H9 (cell line): Measurements from ENCODE around the gene ERCC6L. TPM values are rescaled to one million over a fixed set of nuclear protein-coding genes. Genes with fewer than 3 reads are reported as not detected.
A peak's percentile ranks its signal among the peaks of the same experiment; 100 is the strongest.

Source experiments
- DNase-seq: peaks from one replicate; pipeline ENCODE4 v3.0.0-alpha.2; 2017
- H2AFZ ChIP-seq: one replicate; pipeline ENCODE4 v1.6.1; 2013; ENCODE audit warnings: mild to moderate bottlenecking, low read length, control low read depth, moderate library complexity
- H2AK5ac ChIP-seq: 2 replicates; pipeline ENCODE4 v1.6.1; 2013; ENCODE audit warnings: low read length, control low read depth, mixed read lengths; ENCODE audit not compliant: insufficient read length
- H2BK120ac ChIP-seq: one replicate; pipeline ENCODE4 v1.6.1; 2013; ENCODE audit warnings: low read depth, mild to moderate bottlenecking, low read length, control low read depth, inconsistent platforms; ENCODE audit not compliant: poor library complexity, severe bottlenecking
- H2BK12ac ChIP-seq: 2 replicates; pipeline ENCODE4 v1.6.1; 2013; ENCODE audit warnings: low read length, control low read depth, mixed read lengths, low read depth; ENCODE audit not compliant: insufficient read length
- H2BK15ac ChIP-seq: 2 replicates; pipeline ENCODE4 v1.6.1; 2013; ENCODE audit warnings: low read depth, low read length, control low read depth
- H2BK20ac ChIP-seq: one replicate; pipeline ENCODE4 v1.6.1; 2013; ENCODE audit warnings: low read depth, mild to moderate bottlenecking, low read length, control low read depth, inconsistent platforms; ENCODE audit not compliant: poor library complexity, severe bottlenecking
- H2BK5ac ChIP-seq: 2 replicates; pipeline ENCODE4 v1.6.1; 2013; ENCODE audit warnings: low read length, control low read depth, mixed read lengths; ENCODE audit not compliant: insufficient read length
- H3K14ac ChIP-seq: 2 replicates; pipeline ENCODE4 v1.6.1; 2013; ENCODE audit warnings: low read length, control low read depth; ENCODE audit not compliant: insufficient read depth
- H3K18ac ChIP-seq: 2 replicates; pipeline ENCODE4 v1.6.1; 2013; ENCODE audit warnings: low read depth, mild to moderate bottlenecking, mixed read lengths, low read length, control low read depth; ENCODE audit not compliant: insufficient read length
- H3K23ac ChIP-seq: 2 replicates; pipeline ENCODE4 v1.6.1; 2013; ENCODE audit warnings: low read length, control low read depth, mixed read lengths, low read depth; ENCODE audit not compliant: insufficient read length
- H3K23me2 ChIP-seq: 2 replicates; pipeline ENCODE4 v1.6.1; 2013; ENCODE audit warnings: low read depth, mild to moderate bottlenecking, mixed read lengths, low read length, control low read depth; ENCODE audit not compliant: insufficient read length, poor library complexity, severe bottlenecking
- H3K27ac ChIP-seq: 2 replicates; pipeline ENCODE4 v1.5.1; 2013; ENCODE audit warnings: low read length, control low read depth, mixed read lengths, low read depth; ENCODE audit not compliant: insufficient read length
- H3K27me3 ChIP-seq: 2 replicates; pipeline ENCODE4 v1.6.1; 2013; ENCODE audit warnings: low read length, control low read depth, inconsistent platforms; ENCODE audit not compliant: insufficient read depth
- H3K4ac ChIP-seq: 2 replicates; pipeline ENCODE4 v1.6.1; 2013; ENCODE audit warnings: low read depth, mild to moderate bottlenecking, control low read depth, inconsistent platforms, low read length, moderate library complexity
- H3K4me1 ChIP-seq: 2 replicates; pipeline ENCODE4 v1.6.1; 2013; ENCODE audit warnings: low read length, control low read depth, inconsistent platforms; ENCODE audit not compliant: insufficient read depth
- H3K4me2 ChIP-seq: 2 replicates; pipeline ENCODE4 v1.6.1; 2013; ENCODE audit warnings: low read length, control low read depth, mixed read lengths; ENCODE audit not compliant: insufficient read length, insufficient read depth
- H3K56ac ChIP-seq: 2 replicates; pipeline ENCODE4 v1.6.1; 2013; ENCODE audit warnings: low read depth, mild to moderate bottlenecking, mixed read lengths, low read length, control low read depth; ENCODE audit not compliant: insufficient read length
- H3K79me1 ChIP-seq: 2 replicates; pipeline ENCODE4 v1.6.1; 2013; ENCODE audit warnings: low read depth, mild to moderate bottlenecking, moderate library complexity, low read length, control low read depth, inconsistent platforms; ENCODE audit not compliant: insufficient read depth, poor library complexity, severe bottlenecking
- H3K79me2 ChIP-seq: 2 replicates; pipeline ENCODE4 v1.6.1; 2013; ENCODE audit warnings: low read length, control low read depth, inconsistent platforms; ENCODE audit not compliant: insufficient read depth
- H3K9ac ChIP-seq: 2 replicates; pipeline ENCODE4 v1.6.1; 2013; ENCODE audit warnings: low read length, control low read depth, mixed read lengths; ENCODE audit not compliant: insufficient read length; ENCODE audit errors: extremely low read depth
- H3K9me3 ChIP-seq: one replicate; pipeline ENCODE4 v1.6.1; 2013; ENCODE audit warnings: low read depth, low read length, inconsistent platforms; ENCODE audit not compliant: control insufficient read depth
- H3T11ph ChIP-seq: one replicate; pipeline ENCODE4 v1.6.1; 2013; ENCODE audit warnings: mild to moderate bottlenecking, low read length, control low read depth, inconsistent platforms
- H4K20me1 ChIP-seq: one replicate; pipeline ENCODE4 v1.6.1; 2013; ENCODE audit not compliant: control insufficient read depth, insufficient read length, insufficient read depth
- H4K5ac ChIP-seq: 2 replicates; pipeline ENCODE4 v1.6.1; 2013; ENCODE audit warnings: low read depth, mild to moderate bottlenecking, mixed read lengths, low read length, control low read depth; ENCODE audit not compliant: insufficient read length
- H4K8ac ChIP-seq: replicated peaks from 2 replicates; pipeline ENCODE4 v1.6.1; 2013; ENCODE audit warnings: low read length, control low read depth, mixed read lengths, low read depth; ENCODE audit not compliant: insufficient read length
- H4K91ac ChIP-seq: 2 replicates; pipeline ENCODE4 v1.6.1; 2013; ENCODE audit warnings: low read depth, mild to moderate bottlenecking, moderate library complexity, mixed read lengths, low read length, control low read depth; ENCODE audit not compliant: insufficient read length
- H3K27ac Mint-ChIP-seq, 3 experiments: 2 replicates in 2 of 3; 3 replicates in 1 of 3; pipeline ENCODE4 v1.8.0; 2020 to 2021; ENCODE audit warnings: mixed read lengths in 3 of 3, mild to moderate bottlenecking in 1 of 3, moderate library complexity in 1 of 3
- H3K27me3 Mint-ChIP-seq: 2 replicates; pipeline ENCODE4 v1.8.0; 2021; ENCODE audit warnings: low read depth, mild to moderate bottlenecking, moderate library complexity, mixed read lengths
- H3K36me3 Mint-ChIP-seq, 3 experiments: 2 replicates in 2 of 3; 3 replicates in 1 of 3; pipeline ENCODE4 v1.8.0; 2020 to 2021; ENCODE audit warnings: low read depth in 3 of 3, mixed read lengths in 3 of 3; ENCODE audit not compliant: insufficient read depth in 1 of 3
- H3K4me1 Mint-ChIP-seq, 2 experiments: 2 replicates each; pipeline ENCODE4 v1.8.0; 2020; ENCODE audit warnings: mixed read lengths in 2 of 2
- H3K4me3 Mint-ChIP-seq, 2 experiments: 2 replicates in 1 of 2; 3 replicates in 1 of 2; pipeline ENCODE4 v1.8.0; 2020 to 2021; ENCODE audit warnings: mild to moderate bottlenecking in 2 of 2, mixed read lengths in 2 of 2, moderate library complexity in 1 of 2
- H3K9me3 Mint-ChIP-seq, 2 experiments: 2 replicates in 1 of 2; 3 replicates in 1 of 2; pipeline ENCODE4 v1.8.0; 2020; ENCODE audit warnings: mild to moderate bottlenecking in 2 of 2, mixed read lengths in 2 of 2, moderate library complexity in 1 of 2
- WGBS: extraction: QIAGEN DNeasy Blood & Tissue Kit; methylation state at CpG from one replicate; pipeline ENCODE4 v1.1.7; 2013; ENCODE audit warnings: missing lambda C conversion rate, low lambda C conversion rate, mixed read lengths; ENCODE audit not compliant: insufficient read length; ENCODE audit errors: extremely low coverage; 5-methylcytosine and 5-hydroxymethylcytosine counted together
- total RNA-seq: library from RNA; stranded (reverse); gene quantifications from 2 replicates; pipeline ENCODE4 v1.2.1, GENCODE V29; 2021
- TF ChIP-seq, protein P1 (sequence below): fragments of 200-600 bp; sonication (generic); conservative IDR thresholded peaks from 3 replicates; pipeline ENCODE4 v1.8.0; 2021; ENCODE audit warnings: antibody characterized with exemption, mild to moderate bottlenecking

The ERCC6L gene
- total RNA-seq, 1 experiment from 2014 or later, result 18.1 TPM

DNA sequence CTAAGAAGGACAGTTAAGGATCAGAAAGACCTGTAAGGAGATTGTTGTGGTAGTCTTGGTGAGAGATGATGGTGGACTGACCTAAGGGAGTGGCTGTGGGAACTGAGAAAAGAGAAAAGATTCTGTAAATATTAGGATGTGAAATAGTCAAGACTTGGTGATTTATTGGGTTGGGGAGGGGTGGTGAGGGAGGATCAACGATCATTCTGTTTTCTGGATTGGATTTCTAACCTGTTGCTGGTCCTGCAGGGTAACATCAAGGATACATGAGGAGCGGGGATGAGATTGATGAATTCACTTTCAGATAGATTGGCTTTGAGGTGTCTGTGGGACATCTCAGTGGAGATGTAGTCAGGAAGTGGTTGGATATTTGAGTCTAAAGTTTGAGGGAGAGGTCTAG is 55.9 kb downstream of the ERCC6L start:
- no peaks in the 10 kb centered on the region for H3K79me1 ChIP-seq
- H3K9me3 ChIP-seq, result peaks cover 50% of the 10 kb centered on the region
- no peak overlapping the region for H2BK120ac ChIP-seq
- H2BK12ac ChIP-seq, result no peak overlapping the region
- peaks cover 25 to 36% of the 10 kb centered on the region in 2 experiments for H3K9me3 Mint-ChIP-seq
- H3K4me1 ChIP-seq, result no peaks in the 10 kb centered on the region
- peaks cover 3% of the 10 kb centered on the region for H4K20me1 ChIP-seq
- TF ChIP-seq, protein P1, sequence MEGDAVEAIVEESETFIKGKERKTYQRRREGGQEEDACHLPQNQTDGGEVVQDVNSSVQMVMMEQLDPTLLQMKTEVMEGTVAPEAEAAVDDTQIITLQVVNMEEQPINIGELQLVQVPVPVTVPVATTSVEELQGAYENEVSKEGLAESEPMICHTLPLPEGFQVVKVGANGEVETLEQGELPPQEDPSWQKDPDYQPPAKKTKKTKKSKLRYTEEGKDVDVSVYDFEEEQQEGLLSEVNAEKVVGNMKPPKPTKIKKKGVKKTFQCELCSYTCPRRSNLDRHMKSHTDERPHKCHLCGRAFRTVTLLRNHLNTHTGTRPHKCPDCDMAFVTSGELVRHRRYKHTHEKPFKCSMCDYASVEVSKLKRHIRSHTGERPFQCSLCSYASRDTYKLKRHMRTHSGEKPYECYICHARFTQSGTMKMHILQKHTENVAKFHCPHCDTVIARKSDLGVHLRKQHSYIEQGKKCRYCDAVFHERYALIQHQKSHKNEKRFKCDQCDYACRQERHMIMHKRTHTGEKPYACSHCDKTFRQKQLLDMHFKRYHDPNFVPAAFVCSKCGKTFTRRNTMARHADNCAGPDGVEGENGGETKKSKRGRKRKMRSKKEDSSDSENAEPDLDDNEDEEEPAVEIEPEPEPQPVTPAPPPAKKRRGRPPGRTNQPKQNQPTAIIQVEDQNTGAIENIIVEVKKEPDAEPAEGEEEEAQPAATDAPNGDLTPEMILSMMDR, result no peak
- no peak for DNase-seq
- H2BK20ac ChIP-seq, result no peak overlapping the region
- H3T11ph ChIP-seq, result no peak overlapping the region
- no peak overlapping the region for H3K4me3 Mint-ChIP-seq
- H2AFZ ChIP-seq, result no peak overlapping the region
- H3K9ac ChIP-seq, result no peak overlapping the region
- H3K18ac ChIP-seq, result no peak overlapping the region
- H3K36me3 Mint-ChIP-seq, result peaks cover 7 to 26% (median 20%) of the 10 kb centered on the region in 3 experiments
- no peaks in the 10 kb centered on the region for H3K27me3 ChIP-seq
- no peak overlapping the region for H2BK15ac ChIP-seq
- H3K27ac ChIP-seq, result no peak overlapping the region
- H3K4ac ChIP-seq, result no peak overlapping the region
- peaks cover 0 to 5% of the 10 kb centered on the region in 2 experiments; a peak in 1 of 4 replicates for H3K4me1 Mint-ChIP-seq
- H3K23ac ChIP-seq, result no peak overlapping the region
- H4K91ac ChIP-seq, result no peak overlapping the region
- no peaks in the 10 kb centered on the region for H3K23me2 ChIP-seq
- no peak overlapping the region for H3K27ac Mint-ChIP-seq
- peak overlapping the region; percentile 47 for H3K4me2 ChIP-seq
- H4K8ac ChIP-seq, result no peak overlapping the region
- H3K79me2 ChIP-seq, result no peaks in the 10 kb centered on the region; the same call in 1 of the 2 replicates
- WGBS, result no CpG with 5 or more reads among the region's 2 CpGs
- H4K5ac ChIP-seq, result no peak overlapping the region
- H3K14ac ChIP-seq, result no peak overlapping the region
- no peak overlapping the region for H2BK5ac ChIP-seq
- H3K27me3 Mint-ChIP-seq, result no peaks in the 10 kb centered on the region
- H2AK5ac ChIP-seq, result no peak overlapping the region
- H3K56ac ChIP-seq, result no peak overlapping the region
